Stimulated activated CD4-positive, alpha-beta T cell treated with anti-CD3 and anti-CD28 coated beads, Interleukin-15, amount 100 ng/mL, for 24 hours (primary cell): ENCODE results near the gene FBXO24.
A peak's percentile ranks its signal among the peaks of the same experiment; 100 is the strongest.
"Not testable (repeated sequence)": the region's sequence is repeated elsewhere in the genome, so short reads cannot be mapped to it uniquely, and the experiment has no call there.

Experiments
- DNase-seq: peaks from one replicate; pipeline ENCODE4 v3.0.0-alpha.2; 2020

The FBXO24 gene

DNA sequence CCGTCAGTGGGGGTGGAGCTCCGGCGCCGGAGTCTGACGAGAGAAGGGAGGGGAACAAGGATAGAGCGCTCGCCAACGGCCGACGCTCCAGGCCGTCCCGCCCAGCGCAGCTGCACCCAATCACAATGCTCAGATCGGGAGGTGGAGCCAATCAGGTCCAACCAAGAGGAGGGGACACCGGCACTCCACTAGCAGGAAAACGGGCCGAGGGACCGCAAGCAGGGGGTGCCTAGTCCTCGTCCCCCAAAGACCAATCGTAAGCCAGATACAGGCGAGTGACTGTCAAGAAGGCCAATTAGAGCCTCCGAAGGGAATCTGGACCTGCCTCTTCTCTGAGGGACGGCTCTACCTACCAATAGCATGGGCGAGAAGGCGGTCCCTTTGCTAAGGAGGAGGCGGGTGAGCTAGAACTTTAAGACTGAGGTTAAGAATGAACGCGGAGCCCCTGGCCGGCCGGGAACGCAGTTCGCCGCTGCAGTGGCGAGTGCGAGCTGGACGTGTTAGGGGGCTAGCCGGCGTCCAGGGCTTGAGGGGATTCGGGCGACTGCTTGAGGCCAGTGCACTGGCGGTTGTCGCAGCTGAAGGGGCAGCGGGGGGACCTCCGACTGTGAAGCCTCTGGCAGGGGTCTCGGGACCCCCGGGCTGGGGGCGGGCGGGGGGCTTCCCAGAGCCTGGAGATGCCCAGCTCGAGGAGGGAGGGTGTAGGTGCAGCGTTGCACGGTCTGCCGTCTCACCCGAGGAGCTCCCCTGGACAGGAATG, at the start of gene FBXO24:
TSS of gene FBXO24 (plus strand) at position 63 of the 760 bp plus-strand sequence. CDS start at position 361, 298 bp downstream.
- peak; percentile 100 for DNase-seq

DNA sequence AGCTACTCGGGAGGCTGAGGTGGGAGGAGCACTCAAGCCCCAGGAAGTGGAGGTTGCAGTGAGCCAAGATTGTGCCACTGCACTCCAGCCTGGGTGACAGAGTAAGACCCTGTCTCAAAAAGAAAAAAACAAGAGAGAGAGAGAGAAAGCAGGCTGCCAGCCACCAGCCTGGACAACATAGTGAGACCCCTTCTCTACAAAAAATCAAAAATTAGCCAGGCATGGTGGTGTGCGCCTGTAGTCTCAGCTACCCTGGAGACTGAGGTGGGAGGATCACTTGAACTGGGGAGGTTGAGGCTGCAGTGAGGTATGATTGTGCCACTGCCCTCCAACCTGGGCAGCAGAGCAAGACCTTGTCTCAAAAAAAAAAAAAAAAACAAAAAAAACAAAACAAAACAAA, 49.4 kb upstream of the FBXO24 start:
- not testable (repeated sequence) for DNase-seq

- DNase-seq, result no peak
Observed at GRCh38 chr7:100538348-100538653, 47.8 kb upstream of the FBXO24 start.

GRCh38 chr7:100538654-100539435, 47.3 kb upstream of the FBXO24 start, which contains the start of gene AGFG2:
Gene AGFG2 (plus strand): TSS chr7:100539203. CDS start chr7:100539347, 144 bp downstream.
- peak; percentile 100 for DNase-seq

DNA sequence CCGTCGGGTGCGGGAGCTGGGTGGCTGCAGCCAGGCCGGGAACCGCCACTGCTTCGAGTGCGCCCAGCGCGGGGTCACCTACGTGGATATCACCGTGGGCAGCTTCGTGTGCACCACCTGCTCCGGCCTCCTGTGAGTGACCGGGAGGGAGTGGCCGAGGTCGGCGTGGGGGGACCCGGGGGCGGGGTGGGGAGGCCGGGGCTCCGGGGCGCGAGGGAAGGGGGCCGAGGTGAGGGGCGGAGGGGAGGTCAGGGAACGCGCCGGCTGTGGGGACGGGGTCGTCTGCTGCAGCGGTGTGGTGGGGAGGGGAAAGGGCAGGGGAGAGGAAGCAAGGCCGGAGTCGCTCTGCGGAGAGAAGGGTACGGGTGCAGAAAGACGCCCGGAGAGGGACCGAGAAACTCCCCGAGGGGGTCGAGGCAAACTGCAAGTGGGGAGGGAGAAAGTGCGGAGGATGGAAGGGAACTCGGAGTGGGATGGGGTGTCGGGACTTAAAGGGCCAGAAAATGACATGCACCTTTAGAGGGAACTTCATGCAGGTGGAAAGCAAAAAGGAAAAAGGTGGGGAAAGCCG, 46.6 kb upstream of the FBXO24 start:
- peak; percentile 34 for DNase-seq

GRCh38 chr7:100540073-100540723, 45.9 kb upstream of the FBXO24 start:
- no peak for DNase-seq

DNA sequence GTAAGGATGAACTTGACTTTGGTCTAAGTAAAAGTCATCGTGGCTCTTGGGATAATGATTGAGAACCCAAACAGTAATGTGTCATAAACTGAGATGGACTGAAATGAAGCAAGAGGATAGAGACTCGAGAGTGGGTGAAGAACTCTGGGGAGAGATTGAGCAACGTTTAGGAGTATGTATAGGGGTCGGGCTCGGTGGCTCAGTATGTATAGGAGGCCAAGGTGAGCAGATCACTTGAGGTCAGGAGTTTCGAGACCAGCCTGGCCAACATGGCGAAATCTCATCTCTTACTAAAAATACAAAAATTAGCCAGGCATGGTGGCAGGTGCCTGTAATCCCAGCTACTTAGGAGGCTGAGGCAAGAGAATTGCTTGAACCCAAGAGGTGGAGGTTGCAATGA, 44.8 kb upstream of the FBXO24 start:
- DNase-seq, result not testable (repeated sequence)

DNA sequence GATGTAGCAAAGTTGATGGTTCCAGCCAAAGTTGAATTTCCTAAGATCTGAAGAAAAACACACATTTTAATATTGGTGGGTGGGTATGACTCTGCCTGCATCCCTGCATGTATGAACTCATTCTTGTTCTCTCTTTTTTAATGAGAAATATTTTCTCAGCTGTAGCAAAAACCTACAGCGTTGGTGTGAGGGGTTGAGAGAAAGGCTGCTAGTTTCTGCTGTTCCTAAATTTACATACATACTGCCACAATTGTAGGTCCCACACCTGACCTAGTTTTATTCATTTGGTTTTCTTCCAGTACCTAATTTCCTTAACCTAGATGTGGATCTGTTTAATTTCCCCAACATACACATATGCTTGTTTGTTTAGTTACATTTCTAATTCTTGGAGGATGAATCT, 42.5 kb upstream of the FBXO24 start:
- DNase-seq, result no peak

GRCh38 chr7:100544386-100544785, 41.7 kb upstream of the FBXO24 start:
- no peak for DNase-seq

DNA sequence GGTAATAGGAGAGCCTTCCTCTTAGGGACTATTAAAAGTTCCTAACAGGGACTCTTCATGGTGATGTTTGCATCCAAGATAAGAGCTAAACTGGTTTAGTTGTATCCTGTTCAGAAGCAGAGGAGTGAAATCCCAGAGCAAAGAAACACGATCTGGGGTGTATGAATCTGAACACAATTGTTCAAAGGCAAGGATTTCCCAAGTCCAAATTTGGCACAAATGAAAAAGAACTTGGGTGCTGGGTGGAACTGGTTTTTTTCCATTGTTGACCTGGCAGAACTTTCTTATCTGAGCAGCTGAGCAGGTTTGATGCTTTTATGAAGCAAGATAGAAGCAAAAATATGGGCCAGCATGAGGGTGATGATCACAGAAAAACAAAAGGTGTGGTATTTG, 41.2 kb upstream of the FBXO24 start:
- no peak for DNase-seq

DNA sequence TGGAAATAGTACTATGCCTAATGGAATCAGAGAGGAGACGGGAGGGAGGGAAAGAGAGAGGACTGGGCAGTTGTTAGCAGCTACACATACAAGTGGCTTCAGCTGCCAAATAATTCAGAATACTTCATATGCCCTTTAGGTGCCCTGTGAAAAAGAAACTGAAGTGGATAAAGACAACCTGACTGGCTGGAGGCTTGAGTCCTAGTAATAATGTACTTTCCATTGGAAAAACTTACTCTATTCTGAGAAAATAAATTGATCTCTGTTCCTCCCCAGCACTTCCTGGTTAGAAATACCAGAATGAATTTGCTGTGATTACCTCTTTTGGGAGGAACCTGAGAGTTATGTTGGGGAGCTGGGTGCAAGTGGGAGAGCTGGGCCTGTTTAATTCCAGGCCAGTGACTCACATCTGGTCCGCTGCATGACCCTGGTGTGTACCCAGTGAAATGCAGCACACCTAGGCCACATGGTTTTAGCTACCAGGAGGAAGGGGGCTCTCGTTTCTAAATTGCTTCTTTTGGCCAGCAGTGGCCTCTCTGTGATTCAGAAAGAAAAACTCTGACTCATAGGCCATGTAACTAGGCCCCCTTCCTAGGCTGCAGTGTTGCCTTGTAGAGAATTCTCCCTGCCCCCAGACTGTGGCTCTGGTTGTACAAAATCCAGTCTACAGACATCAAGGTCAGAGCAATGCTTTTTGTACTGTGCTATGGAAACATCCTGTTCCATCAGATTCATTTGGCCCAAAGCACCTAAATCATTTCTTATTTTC, 40.6 kb upstream of the FBXO24 start:
- peak; percentile 80 for DNase-seq

GRCh38 chr7:100546129-100546925, 39.8 kb upstream of the FBXO24 start:
- DNase-seq, result no peak

DNA sequence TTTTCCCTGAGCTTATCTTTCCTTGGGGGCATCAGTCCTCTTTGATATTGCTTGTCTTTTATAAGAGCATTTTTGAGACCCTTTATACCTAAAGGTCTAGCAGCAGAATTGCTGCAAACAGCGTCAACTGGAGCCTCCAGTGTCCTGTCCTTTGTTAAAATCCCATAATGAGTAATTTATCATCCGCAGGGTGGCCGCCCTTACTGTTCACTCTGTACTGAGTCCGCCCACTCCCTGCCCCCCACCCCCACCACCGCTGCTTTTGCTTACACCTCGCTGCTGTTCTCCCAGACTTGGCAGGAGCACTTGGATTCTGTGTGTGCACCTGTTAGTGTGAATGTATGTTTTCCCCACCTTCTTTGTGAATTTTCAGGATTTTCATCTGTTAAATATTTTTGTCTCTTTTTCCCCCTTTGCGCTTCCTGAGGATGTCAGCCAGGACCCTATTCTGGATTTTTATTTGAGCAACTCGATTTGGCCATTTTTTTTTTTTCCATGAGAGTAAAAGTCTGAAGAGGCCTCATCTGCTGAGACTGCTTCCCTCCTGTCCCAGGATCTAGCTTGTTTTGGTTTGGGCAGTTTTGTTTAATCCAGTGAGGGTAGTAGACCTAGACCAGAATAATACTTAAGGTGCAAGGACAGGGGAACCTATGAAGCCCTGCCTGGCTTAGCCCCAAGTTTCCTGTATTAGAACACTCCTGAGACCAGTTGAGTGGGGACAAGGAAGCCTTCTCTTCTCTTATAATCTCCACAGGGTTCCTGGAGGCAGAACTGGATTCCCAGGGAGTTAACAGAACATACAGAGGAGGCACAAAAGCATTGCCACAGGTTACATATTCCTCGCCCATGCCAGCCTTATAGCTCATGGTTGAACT, 39.0 kb upstream of the FBXO24 start:
- DNase-seq, result no peak

- DNase-seq, result no peak
Observed at GRCh38 chr7:100547872-100548271, 38.3 kb upstream of the FBXO24 start.

DNA sequence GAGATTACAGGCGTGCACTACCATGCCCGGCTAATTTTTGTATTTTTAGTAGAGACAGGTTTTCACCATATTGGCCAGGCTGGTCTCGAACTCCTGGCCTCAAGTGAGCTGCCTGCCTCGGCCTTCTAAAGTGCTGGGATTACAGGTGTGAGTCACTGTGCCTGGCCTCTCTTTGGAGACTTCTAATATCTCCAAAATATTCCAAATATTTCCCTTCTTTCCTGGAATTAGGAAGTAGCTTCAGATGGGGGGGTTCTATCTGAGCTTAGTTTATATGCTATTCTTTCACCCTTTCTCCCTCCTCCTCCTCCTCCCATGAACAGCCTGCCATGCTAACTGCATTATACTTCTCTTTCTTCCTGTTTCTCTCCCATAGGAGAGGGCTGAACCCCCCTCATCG, 37.7 kb upstream of the FBXO24 start:
- DNase-seq, result not testable (repeated sequence)

DNA sequence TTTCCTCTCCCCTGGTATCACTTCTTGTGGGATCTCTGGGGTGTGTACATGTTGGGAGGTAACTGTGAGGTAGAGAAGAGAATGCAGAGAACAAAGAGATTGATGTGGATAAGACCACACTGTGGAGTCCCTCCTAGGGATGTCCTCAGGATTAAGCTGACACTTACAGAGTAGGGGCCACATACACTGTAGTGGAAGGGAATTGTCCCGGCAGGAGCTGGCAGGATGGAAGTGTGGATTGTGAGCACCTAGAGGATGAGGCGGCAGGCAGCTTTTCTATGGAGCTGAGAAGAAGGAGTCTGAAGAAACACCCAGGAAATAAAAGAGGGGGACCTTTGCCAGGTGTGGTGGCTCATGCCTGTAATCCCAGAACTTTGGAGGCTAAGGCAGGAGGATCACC, 33.6 kb upstream of the FBXO24 start:
- no peak for DNase-seq

- no peak for DNase-seq
Observed at GRCh38 chr7:100553032-100553431, 33.1 kb upstream of the FBXO24 start.

- no peak for DNase-seq
Observed at GRCh38 chr7:100555701-100556100, 30.4 kb upstream of the FBXO24 start.

GRCh38 chr7:100556541-100556940, 29.6 kb upstream of the FBXO24 start:
- DNase-seq, result no peak

DNA sequence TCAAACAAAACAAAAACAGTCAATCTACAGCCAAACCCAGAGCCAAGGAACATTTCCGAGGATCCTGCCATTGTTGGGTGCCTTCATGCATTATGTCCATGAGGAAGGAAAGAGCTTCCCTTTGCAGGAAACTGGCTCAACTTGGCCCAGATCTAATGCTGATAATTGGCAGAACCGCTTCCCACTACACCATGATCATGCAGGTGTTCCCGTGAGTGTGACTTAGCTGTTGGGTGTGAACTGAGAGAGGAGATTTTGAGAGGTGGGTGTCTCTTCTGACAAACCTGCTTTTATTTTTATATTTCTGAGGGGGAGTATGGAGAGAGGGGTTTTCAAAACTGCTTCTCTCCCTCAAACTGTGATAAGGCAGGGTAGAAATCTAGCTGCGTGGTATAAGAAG, 27.0 kb upstream of the FBXO24 start:
- DNase-seq, result no peak
